ENCODE measurements around the gene SNX7. TPM values are rescaled to one million over a fixed set of nuclear protein-coding genes. Genes with fewer than 3 reads are reported as not detected.
A peak's percentile ranks its signal among the peaks of the same experiment; 100 is the strongest.

Gene SNX7
- total RNA-seq, 1 experiment from 2014 or later, result 55.8 TPM

DNA sequence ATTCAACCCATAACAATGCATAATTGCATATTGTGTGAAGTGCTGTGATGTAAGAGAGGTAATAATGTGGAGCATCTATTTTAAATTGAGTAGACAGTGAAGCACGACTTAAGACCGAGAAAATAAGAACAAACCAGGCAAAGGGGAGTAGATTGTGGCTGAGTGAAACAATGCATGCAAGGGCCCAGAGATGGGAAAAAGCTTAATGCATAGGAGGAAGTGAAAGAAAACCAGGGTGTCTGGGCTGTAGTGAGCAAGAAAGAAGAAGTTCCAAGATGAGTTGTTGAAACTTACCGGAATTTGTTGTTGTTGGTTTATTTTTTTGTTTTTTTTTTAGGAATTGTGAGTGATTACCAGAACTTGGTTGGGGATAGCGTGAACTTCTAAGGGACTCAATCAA, 104.7 kb downstream of the SNX7 start:
- no peak for DNase-seq (ENCODE audit: low spot score)

- DNase-seq (ENCODE audit: low spot score), result no peak
Observed at GRCh38 chr1:98769162-98769561, 107.6 kb downstream of the SNX7 start.

- DNase-seq (ENCODE audit: low spot score), result no peak
Observed at GRCh38 chr1:98781906-98782305, 120.4 kb downstream of the SNX7 start.

GRCh38 chr1:98783821-98784220, 122.3 kb downstream of the SNX7 start:
- no peak for DNase-seq (ENCODE audit: low spot score)

DNA sequence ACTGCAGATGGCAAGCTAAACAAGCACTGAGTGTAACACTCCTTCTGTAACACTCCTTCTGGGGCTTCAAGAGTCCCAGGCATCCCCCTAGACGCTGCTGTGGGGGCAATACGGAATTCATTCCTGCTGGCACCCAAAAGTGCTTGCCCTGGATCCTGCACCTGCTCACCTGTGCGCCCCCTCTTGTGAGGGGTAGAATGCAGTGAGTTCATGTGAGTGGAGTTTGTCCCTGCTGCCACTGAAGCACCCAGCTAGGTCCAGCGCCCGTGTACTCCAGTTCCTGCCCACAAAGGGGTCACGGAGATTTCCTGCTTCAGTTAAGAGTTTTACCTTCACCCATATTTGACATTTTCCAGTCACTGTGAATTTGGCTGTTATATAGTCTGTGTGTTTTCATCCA, 130.0 kb downstream of the SNX7 start:
- DNase-seq (ENCODE audit: low spot score), result no peak

DNA sequence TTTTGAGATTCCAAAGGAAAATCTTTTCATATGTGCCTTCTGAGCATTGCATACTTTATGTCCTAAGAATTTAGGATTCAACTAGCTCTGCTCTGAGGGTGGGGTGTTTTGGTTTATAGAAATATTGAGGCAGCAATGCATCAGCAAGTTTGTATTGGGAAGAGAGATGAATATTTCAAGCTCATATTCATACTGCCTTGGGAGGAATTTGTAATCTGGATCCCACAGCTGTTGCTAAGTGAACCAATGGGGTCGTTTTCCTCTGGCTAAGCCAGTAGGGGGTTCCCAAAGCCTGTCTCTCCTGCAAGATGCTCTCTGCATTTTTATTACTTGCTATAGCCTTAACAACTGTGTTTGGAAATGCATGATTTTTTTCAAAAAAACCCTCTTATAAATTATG, 130.6 kb downstream of the SNX7 start:
- no peak for DNase-seq (ENCODE audit: low spot score)

- DNase-seq (ENCODE audit: low spot score), result no peak
Observed at GRCh38 chr1:98793136-98793535, 131.6 kb downstream of the SNX7 start.

- DNase-seq (ENCODE audit: low spot score), result peak; percentile 63
Observed at GRCh38 chr1:98794196-98794886, 132.8 kb downstream of the SNX7 start.

- DNase-seq (ENCODE audit: low spot score), result no peak
Observed at GRCh38 chr1:98796049-98796448, 134.5 kb downstream of the SNX7 start.

DNA sequence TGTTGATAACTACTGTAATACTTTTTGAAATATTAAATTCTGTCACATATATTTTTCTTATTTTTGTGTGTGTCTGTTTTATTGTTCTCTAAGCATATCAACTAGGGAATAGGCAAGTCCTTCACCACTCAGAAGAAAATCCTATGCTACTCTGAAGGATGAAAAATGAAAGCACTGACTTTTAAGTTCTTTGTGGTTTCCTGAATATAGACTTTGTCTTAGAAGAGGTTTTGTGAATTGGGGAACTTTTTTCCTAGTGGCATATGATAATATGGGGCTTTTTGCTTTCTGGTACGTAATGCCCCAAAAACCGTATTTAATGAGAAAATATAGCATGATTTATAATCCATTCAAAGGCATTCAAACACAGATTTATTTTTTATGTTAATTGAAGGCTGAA, 136.0 kb downstream of the SNX7 start:
- DNase-seq (ENCODE audit: low spot score), result no peak

All from H4 (cell line).